ENCODE data around the gene DHX16.

DNA sequence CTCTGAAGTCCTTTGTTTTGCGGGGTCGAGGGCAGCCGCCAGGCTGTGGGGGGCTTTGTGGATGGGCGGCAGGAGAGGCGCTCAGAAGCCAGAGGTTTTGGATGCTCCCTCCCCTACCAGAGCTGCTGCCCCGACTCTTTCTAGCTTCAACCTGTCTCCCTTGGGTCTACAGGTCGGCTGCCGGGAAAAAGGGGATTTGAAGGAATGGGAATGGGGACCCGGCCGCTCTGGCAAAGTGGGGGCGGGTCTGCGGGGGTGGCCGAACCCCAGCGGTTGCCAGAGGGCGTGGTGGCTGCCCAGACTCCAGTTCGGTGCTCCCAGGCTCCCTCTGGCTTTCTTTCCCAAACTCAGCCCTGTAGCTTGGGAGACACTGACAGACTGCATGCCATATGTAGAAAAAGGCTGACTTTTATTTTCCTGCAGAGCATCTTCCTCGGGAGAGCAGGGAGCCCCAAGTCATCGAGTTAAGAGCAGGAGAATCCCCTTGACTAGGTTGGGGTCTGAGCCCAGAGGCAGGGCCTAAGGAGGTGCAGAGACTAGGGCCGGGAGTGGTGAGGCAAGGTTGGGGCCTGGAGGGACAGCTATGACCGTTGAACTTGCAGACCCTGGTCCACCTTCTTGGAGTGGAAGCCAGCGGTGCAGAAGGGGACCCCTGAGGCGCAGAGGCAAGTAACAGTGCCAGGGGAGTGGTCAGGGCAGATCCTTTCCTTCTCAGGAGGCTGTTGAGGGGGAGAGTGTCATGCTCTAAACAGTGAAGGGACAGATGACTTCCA lies 15.0 kb upstream of the DHX16 start:
- no peak for TF ChIP-seq POLR2A (IDR thresholded peaks at IDR 0.05)
- TF ChIP-seq, protein P1, sequence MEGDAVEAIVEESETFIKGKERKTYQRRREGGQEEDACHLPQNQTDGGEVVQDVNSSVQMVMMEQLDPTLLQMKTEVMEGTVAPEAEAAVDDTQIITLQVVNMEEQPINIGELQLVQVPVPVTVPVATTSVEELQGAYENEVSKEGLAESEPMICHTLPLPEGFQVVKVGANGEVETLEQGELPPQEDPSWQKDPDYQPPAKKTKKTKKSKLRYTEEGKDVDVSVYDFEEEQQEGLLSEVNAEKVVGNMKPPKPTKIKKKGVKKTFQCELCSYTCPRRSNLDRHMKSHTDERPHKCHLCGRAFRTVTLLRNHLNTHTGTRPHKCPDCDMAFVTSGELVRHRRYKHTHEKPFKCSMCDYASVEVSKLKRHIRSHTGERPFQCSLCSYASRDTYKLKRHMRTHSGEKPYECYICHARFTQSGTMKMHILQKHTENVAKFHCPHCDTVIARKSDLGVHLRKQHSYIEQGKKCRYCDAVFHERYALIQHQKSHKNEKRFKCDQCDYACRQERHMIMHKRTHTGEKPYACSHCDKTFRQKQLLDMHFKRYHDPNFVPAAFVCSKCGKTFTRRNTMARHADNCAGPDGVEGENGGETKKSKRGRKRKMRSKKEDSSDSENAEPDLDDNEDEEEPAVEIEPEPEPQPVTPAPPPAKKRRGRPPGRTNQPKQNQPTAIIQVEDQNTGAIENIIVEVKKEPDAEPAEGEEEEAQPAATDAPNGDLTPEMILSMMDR (IDR thresholded peaks at IDR 0.05): no peak

Data from lower leg skin (tissue), 3 donors.